Stimulated activated CD8-positive, alpha-beta memory T cell treated with anti-CD3 and anti-CD28 coated beads, Interleukin-15, amount 100 ng/mL, for 24 hours (primary cell): ENCODE data around the gene CD33.

Experiments
- DNase-seq: peaks from one replicate; pipeline ENCODE4 v3.0.0-alpha.2; 2020; ENCODE audit warnings: low read depth

CD33 gene

GRCh38 chr19:51259348-51260245 is 34.7 kb downstream of the CD33 start:
- no peak for DNase-seq

GRCh38 chr19:51263808-51264207 is 38.9 kb downstream of the CD33 start:
- DNase-seq = no peak

- no peak for DNase-seq
Observed at GRCh38 chr19:51271067-51271466, 46.2 kb downstream of the CD33 start.

- no peak for DNase-seq
Observed at GRCh38 chr19:51272183-51272810, 47.4 kb downstream of the CD33 start.

GRCh38 chr19:51274049-51274770 is 49.3 kb downstream of the CD33 start:
- DNase-seq = no peak

- no peak for DNase-seq
Observed at GRCh38 chr19:51277112-51277511, 52.2 kb downstream of the CD33 start.

GRCh38 chr19:51282335-51282734 is 57.5 kb downstream of the CD33 start:
- no peak for DNase-seq

GRCh38 chr19:51285682-51286081 is 60.8 kb downstream of the CD33 start:
- DNase-seq = no peak
